ENCODE data around the gene VSIG2.

VSIG2 gene

GRCh38 chr11:124762105-124762623, 10.1 kb upstream of the VSIG2 start, which contains the start of gene ESAM:
ESAM (minus strand) TSS chr11:124762290; CDS start chr11:124762154, 136 bp downstream.
- H3K4me3 ChIP-seq (ENCODE audit: low read length), result peak within 1 kb of the TSS; percentile 57
- no peak for DNase-seq (ENCODE audit: low read depth)

GRCh38 chr11:124761301-124762104, 9.4 kb upstream of the VSIG2 start:
- no peak for DNase-seq (ENCODE audit: low read depth)
- H3K4me3 ChIP-seq (ENCODE audit: low read length), result no peak overlapping the region
- TF ChIP-seq, protein P1, sequence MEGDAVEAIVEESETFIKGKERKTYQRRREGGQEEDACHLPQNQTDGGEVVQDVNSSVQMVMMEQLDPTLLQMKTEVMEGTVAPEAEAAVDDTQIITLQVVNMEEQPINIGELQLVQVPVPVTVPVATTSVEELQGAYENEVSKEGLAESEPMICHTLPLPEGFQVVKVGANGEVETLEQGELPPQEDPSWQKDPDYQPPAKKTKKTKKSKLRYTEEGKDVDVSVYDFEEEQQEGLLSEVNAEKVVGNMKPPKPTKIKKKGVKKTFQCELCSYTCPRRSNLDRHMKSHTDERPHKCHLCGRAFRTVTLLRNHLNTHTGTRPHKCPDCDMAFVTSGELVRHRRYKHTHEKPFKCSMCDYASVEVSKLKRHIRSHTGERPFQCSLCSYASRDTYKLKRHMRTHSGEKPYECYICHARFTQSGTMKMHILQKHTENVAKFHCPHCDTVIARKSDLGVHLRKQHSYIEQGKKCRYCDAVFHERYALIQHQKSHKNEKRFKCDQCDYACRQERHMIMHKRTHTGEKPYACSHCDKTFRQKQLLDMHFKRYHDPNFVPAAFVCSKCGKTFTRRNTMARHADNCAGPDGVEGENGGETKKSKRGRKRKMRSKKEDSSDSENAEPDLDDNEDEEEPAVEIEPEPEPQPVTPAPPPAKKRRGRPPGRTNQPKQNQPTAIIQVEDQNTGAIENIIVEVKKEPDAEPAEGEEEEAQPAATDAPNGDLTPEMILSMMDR (conservative IDR thresholded peaks at IDR 0.05; ENCODE audit: low read length), result no peak

More at GRCh38 chr11:124762105-124762623, 10.1 kb upstream of the VSIG2 start, which contains the start of gene ESAM:
- TF ChIP-seq, protein P1 (conservative IDR thresholded peaks at IDR 0.05; ENCODE audit: low read length), result no peak

- H3K4me3 ChIP-seq (ENCODE audit: low read length), result no peak overlapping the region
- no peak for DNase-seq (ENCODE audit: low read depth)
- TF ChIP-seq, protein P1 (conservative IDR thresholded peaks at IDR 0.05; ENCODE audit: low read length), result no peak
Measured at GRCh38 chr11:124760806-124761205, 8.8 kb upstream of the VSIG2 start.

- H3K4me3 ChIP-seq (ENCODE audit: low read length), result no peak overlapping the region
- no peak for DNase-seq (ENCODE audit: low read depth)
- TF ChIP-seq, protein P1 (conservative IDR thresholded peaks at IDR 0.05; ENCODE audit: low read length), result no peak
Measured at GRCh38 chr11:124760205-124760652, 8.2 kb upstream of the VSIG2 start.

DNA sequence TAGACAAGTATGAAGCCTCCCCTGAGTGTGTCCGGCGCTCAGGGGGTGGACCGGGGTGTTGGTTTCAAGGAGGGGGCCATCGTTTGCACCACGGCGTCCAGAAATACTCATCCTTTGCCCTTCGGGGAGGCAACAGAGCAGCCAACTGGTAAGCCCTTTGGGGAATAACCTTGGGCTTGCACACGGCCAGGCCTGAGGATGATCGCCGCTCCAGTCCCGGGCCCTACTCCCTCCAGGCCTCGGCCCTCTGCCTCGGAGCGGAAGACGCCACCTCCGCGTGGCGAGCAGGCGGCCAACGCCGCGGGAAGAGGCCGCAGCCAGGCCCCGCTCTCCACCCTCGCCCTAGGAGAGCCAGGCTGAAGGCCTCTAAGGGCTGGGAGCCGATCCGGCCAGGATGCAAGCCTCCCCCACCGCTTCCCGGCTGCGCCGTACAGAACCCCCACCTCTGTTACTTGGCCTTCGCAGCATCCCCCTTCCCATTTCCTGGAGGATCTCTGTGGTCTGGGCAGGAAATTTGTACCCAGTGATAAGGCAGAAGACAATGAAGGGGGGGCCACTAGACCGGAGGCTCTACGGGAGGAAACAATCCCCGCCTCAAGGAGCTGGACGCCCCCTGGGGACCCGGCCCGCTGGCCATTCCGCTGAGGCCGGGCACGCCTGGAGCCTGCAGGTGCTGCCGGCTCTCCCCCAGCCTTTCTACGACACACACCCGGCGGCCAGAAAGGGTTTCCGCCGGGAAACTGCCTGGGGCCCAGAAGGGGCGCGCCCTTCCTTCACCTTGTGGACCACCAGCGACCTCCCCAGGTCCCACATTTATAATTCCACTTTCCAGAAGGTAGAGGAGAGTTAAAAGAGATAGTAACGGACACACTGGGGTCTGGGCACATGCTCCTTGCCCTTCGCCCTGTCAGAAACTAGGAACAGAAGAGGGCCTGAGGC, 7.5 kb upstream of the VSIG2 start:
- no peak overlapping the region; the same call in 1 of the 2 replicates for H3K4me3 ChIP-seq (ENCODE audit: low read length)
- DNase-seq (ENCODE audit: low read depth), result no peak
- TF ChIP-seq, protein P1 (conservative IDR thresholded peaks at IDR 0.05; ENCODE audit: low read length), result no peak

DNA sequence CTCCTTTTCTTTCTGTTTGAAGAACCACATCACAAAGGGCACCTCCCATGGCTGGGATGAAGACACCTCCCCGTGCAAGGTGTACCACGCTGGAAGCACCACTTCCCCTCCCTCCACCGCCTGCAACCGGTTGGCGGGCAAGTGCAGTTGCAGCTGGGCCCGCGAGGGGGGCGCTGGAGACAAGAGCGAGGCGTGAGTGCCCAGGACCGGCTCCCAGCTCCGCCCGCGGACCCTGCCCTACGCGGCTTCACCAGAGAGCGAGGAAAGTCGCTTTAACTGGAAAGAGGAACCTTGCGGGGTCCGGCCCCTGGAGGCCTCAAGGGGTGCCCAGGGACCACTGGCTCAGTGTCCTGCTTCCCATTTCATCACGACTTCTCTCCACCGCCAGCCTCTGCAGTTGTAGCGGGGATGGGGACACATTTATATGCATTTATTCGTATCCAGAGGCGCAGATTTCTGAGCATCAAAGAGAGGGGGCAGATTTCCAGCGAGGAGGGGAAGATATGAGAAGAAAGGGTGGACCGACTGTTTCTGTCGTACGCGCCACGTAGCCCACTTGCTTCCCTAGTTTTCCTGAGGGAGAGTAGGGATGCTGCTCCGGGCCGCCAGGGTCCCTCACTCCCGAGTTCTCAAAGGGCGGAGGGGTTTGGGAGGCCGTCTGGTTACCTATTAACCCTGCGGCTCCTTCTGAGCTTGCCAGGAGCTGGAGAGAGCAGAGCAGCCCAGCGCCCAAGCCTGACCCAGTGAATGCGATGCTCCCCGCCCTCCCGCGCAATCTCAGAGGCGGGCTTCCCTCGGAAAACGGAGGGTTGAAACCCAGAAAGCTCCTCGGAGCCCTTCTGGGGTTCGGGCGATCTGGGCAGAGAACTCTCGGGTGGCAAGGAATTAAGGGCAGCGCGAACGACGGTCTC, 6.6 kb upstream of the VSIG2 start:
- DNase-seq (ENCODE audit: low read depth), result peak; percentile 44
- TF ChIP-seq, protein P1 (conservative IDR thresholded peaks at IDR 0.05; ENCODE audit: low read length), result peak; percentile 62
- H3K4me3 ChIP-seq (ENCODE audit: low read length), result peak overlapping the region; percentile 45
